HepG2 (cell line): ENCODE data around the gene THOC2. TPM values are rescaled to one million over a fixed set of nuclear protein-coding genes. Genes with fewer than 3 reads are reported as not detected.

Experiments used
- ATAC-seq: fragments of 200-7000 bp; cut with Tn5 transposase; 3 replicates; pipeline ENCODE4 v1.9.1; 2020; ENCODE audit warnings: mild to moderate bottlenecking, moderate library complexity
- BruUV-seq: library from RNA; stranded (reverse); fragments of 400-500 nt; replicated peaks from 2 replicates; lab custom pipeline; 2021; lab: Mats Ljungman, UMichigan
- CTCF ChIA-PET: fragments of 300-600 bp; formaldehyde crosslinking; extraction: SDS; loops from one replicate; lab custom pipeline; 2021; ENCODE audit warnings: low total read pairs, inconsistent platforms, low intra/inter-chr PET ratio; lab: Yijun Ruan, JAX
- POLR2A ChIA-PET: fragments of 350-600 bp; sonication (Branson Sonifier 250); formaldehyde crosslinking; loops from one replicate; lab custom pipeline; 2020; ENCODE audit warnings: antibody characterized with exemption, inconsistent platforms; lab: Yijun Ruan, JAX
- DNase-seq: peaks from one replicate; pipeline ENCODE4 v3.0.0-alpha.2; 2015; ENCODE audit warnings: low spot score
- FAIRE-seq: peaks from 3 replicates; lab custom pipeline; 2011; peaks lifted over from hg19 to GRCh38; lab: Jason Lieb, UNC
- H2AFZ ChIP-seq: one replicate; pipeline ENCODE4 v1.6.1; 2011; ENCODE audit warnings: low read length, inconsistent platforms
- H3K27ac ChIP-seq: fragments of 300-600 bp; 3 replicates; pipeline ENCODE4 v1.8.0; 2011; ENCODE audit warnings: mixed run types, mild to moderate bottlenecking, mixed read lengths, low read length, inconsistent platforms; ENCODE audit not compliant: insufficient read depth; ENCODE audit errors: extremely low read length
- H3K27me3 ChIP-seq, 2 experiments: fragments of 200-600 bp in 1 of 2; 2 replicates in 1 of 2; 3 replicates in 1 of 2; pipeline versions ENCODE4 v1.6.0 to v1.8.0; 2011; ENCODE audit warnings: low read length in 2 of 2, mild to moderate bottlenecking in 2 of 2, moderate library complexity in 2 of 2, inconsistent platforms in 1 of 2; ENCODE audit not compliant: insufficient read depth in 2 of 2, control insufficient read depth in 1 of 2
- H3K36me3 ChIP-seq, 2 experiments: fragments of 200-600 bp in 1 of 2; replicated peaks in 1 of 2; 2 replicates in 1 of 2; 3 replicates in 1 of 2; pipeline versions ENCODE4 v1.5.1 to v1.8.0; 2011; ENCODE audit warnings: low read length in 2 of 2, inconsistent platforms in 1 of 2; ENCODE audit not compliant: insufficient read depth in 2 of 2, control insufficient read depth in 1 of 2
- H3K4me1 ChIP-seq: 2 replicates; pipeline ENCODE4 v1.5.1; 2012; ENCODE audit warnings: low read length, inconsistent platforms; ENCODE audit not compliant: insufficient read depth
- H3K4me2 ChIP-seq: 2 replicates; pipeline ENCODE4 v1.6.0; 2011; ENCODE audit warnings: low read depth, low read length, inconsistent platforms
- H3K4me3 ChIP-seq, 3 experiments: fragments of 200-600 bp in 1 of 3; sonication (generic), shearing (Covaris generic) in 1 of 3; replicated peaks in 1 of 3; 2 replicates each; pipeline ENCODE4 v1.5.1; 2011 to 2016; ENCODE audit warnings: low read length in 3 of 3, inconsistent platforms in 2 of 3, low read depth in 2 of 3, mild to moderate bottlenecking in 2 of 3, control low read depth in 1 of 3, mixed read lengths in 1 of 3; ENCODE audit not compliant: insufficient read depth in 1 of 3
- H3K79me2 ChIP-seq: one replicate; pipeline ENCODE4 v1.6.1; 2011; ENCODE audit warnings: low read length, inconsistent platforms; ENCODE audit not compliant: insufficient read depth
- H3K9ac ChIP-seq: 2 replicates; pipeline ENCODE4 v1.6.0; 2011; ENCODE audit warnings: mild to moderate bottlenecking, low read depth, low read length, inconsistent platforms; ENCODE audit not compliant: insufficient read depth
- H3K9me3 ChIP-seq: 2 replicates; pipeline ENCODE4 v1.5.1; 2012; ENCODE audit warnings: mild to moderate bottlenecking, low read length
- H4K20me1 ChIP-seq: 2 replicates; pipeline ENCODE4 v1.6.0; 2011; ENCODE audit warnings: inconsistent platforms, mild to moderate bottlenecking, low read length, moderate library complexity; ENCODE audit not compliant: insufficient read depth
- ARHGAP35 ChIP-seq: sonication (generic); formaldehyde crosslinking; IDR thresholded peaks from 2 replicates; pipeline ENCODE4 v1.9.0; 2022; ENCODE audit warnings: mild to moderate bottlenecking, inconsistent platforms, moderate library complexity, missing genetic modification reagents, borderline replicate concordance
- DDIT3 ChIP-seq: sonication (generic); formaldehyde crosslinking; IDR thresholded peaks from 2 replicates; pipeline ENCODE4 v1.4.0; 2020; ENCODE audit warnings: mild to moderate bottlenecking, missing genetic modification reagents
- ELK4 ChIP-seq: sonication (generic); formaldehyde crosslinking; IDR thresholded peaks from 2 replicates; pipeline ENCODE4 v1.9.0; 2021; ENCODE audit warnings: missing genetic modification reagents, borderline replicate concordance
- HNF1A ChIP-seq, 2 experiments: sonication (generic) in 1 of 2; formaldehyde crosslinking in 1 of 2; IDR thresholded peaks; 2 replicates each; pipeline versions ENCODE4 v1.4.0 to v1.6.1; 2016 to 2020; ENCODE audit warnings: borderline replicate concordance in 1 of 2, low read depth in 1 of 2, mild to moderate bottlenecking in 1 of 2, missing genetic modification reagents in 1 of 2
- IRF1 ChIP-seq: sonication (generic); formaldehyde crosslinking; IDR thresholded peaks from 2 replicates; pipeline ENCODE4 v1.4.0; 2020; ENCODE audit warnings: low read depth, mild to moderate bottlenecking, missing genetic modification reagents
- KDM2A ChIP-seq: sonication (generic); formaldehyde crosslinking; IDR thresholded peaks from 2 replicates; pipeline ENCODE4 v1.4.0; 2020; ENCODE audit warnings: low read depth, missing genetic modification reagents, borderline replicate concordance
- MAFG ChIP-seq: sonication (generic); formaldehyde crosslinking; IDR thresholded peaks from 2 replicates; pipeline ENCODE4 v1.5.1; 2020; ENCODE audit warnings: mild to moderate bottlenecking, missing genetic modification reagents
- NFE2 ChIP-seq: sonication (generic); formaldehyde crosslinking; IDR thresholded peaks from 2 replicates; pipeline ENCODE4 v1.4.0; 2020; ENCODE audit warnings: missing genetic modification reagents
- RBM39 ChIP-seq: fragments of 200-400 bp; formaldehyde crosslinking; IDR thresholded peaks from one replicate; pipeline ENCODE4 v1.6.1; 2018; ENCODE audit warnings: antibody characterized with exemption, mild to moderate bottlenecking, low read depth, low read length; ENCODE audit not compliant: poor library complexity, severe bottlenecking
- SRF ChIP-seq: IDR thresholded peaks from 2 replicates; pipeline ENCODE4 v1.6.1; 2011; ENCODE audit warnings: mild to moderate bottlenecking, low read depth, low read length, moderate library complexity
- ZNF597 ChIP-seq: sonication (generic); formaldehyde crosslinking; IDR thresholded peaks from 2 replicates; pipeline ENCODE4 v1.5.0; 2020; ENCODE audit warnings: missing genetic modification reagents
- WGBS: methylation state at CpG from one replicate; pipeline ENCODE4 v1.1.6; 2017; ENCODE audit warnings: low lambda C conversion rate; 5-methylcytosine and 5-hydroxymethylcytosine counted together
- in situ Hi-C: cut with HindIII; loops from 2 replicates; pipeline ENCODE4 v1.10.0; 2017; ENCODE audit warnings: low pct_unique_long_range_greater_than_20kb; ENCODE audit not compliant: extremely low pct_ligation_motif_present
- intact Hi-C: fragments of 100-400 bp; cut with micrococcal nuclease; formaldehyde crosslinking; loops from one replicate; pipeline ENCODE4 v1.10.0; 2022; ENCODE audit not compliant: unreplicated experiment
- polyA plus RNA-seq, 8 experiments: library from polyadenylated mRNA; depleted of rRNA in 3 of 8; stranded (reverse) in 7 of 8; unstranded in 1 of 8; fragments of >200 nt; fragmentation: Illumina TruSeq in 4 of 8; extraction: Trizol in 4 of 8; gene quantifications; 2 replicates each; pipeline versions ENCODE4 v1.2.1 to v1.2.3, GENCODE V29; 2011 to 2016; ENCODE audit warnings: low read depth in 4 of 8, missing spikeins in 1 of 8, mixed read lengths in 1 of 8; ENCODE audit not compliant: insufficient read depth in 1 of 8
- total RNA-seq, 5 experiments: library from RNA; depleted of rRNA; stranded (reverse); fragments of >200 nt; fragmentation: Illumina TruSeq; extraction: Trizol; gene quantifications; 2 replicates each; pipeline ENCODE4 v1.2.3, GENCODE V29; 2016; ENCODE audit warnings: low read depth in 1 of 5

Gene THOC2
- total and polyA plus RNA-seq, 2 of the 13 experiments (the other 11 are each of a cell fraction or from before 2014, with no cell fraction given) = 87.1 to 101 TPM

- TF ChIP-seq HNF1A (IDR thresholded peaks at IDR 0.05; ENCODE audit: low read depth) = no peak
- TF ChIP-seq HNF1A (CRISPR knock-in tag; IDR thresholded peaks at IDR 0.05; ENCODE audit: borderline replicate concordance) = no peak
- no peak for TF ChIP-seq IRF1
- TF ChIP-seq DDIT3 = no peak
- TF ChIP-seq ARHGAP35 = no peak
Measured at GRCh38 chrX:123749643-123750042, 16.8 kb upstream of the THOC2 start (continued).

GRCh38 chrX:123745511-123745910, 12.7 kb upstream of the THOC2 start:
- ATAC-seq (no peak), FAIRE-seq (no peak), DNase-seq (no peak)
- H3K9me3 ChIP-seq = no peaks in the 10 kb centered on the region
- POLR2A ChIA-PET = no interaction called here
- no peak overlapping the region for H2AFZ ChIP-seq
- no peak overlapping the region for H3K9ac ChIP-seq
- H3K27ac ChIP-seq = no peak overlapping the region
- H4K20me1 ChIP-seq = no peaks in the 10 kb centered on the region
- 50% methylated on average over 2 of the region's 3 CpGs for WGBS
- no peaks in the 10 kb centered on the region for H3K79me2 ChIP-seq
- H3K4me1 ChIP-seq = peaks cover 19% of the 10 kb centered on the region
- H3K4me2 ChIP-seq = no peak overlapping the region
- no peaks in the 10 kb centered on the region for H3K36me3 ChIP-seq
- TF ChIP-seq RBM39 (no peak), KDM2A (CRISPR knock-in tag) (no peak), MAFG (CRISPR knock-in tag) (no peak), ZNF597 (CRISPR knock-in tag) (no peak), SRF (no peak), NFE2 (CRISPR knock-in tag) (no peak), ELK4 (no peak)
- no TSS peak for BruUV-seq
- CTCF ChIA-PET = no interaction called here
- intact Hi-C loops (no loop called here), in situ Hi-C loops (no loop called here)
- no peak overlapping the region for H3K4me3 ChIP-seq
- no peaks in the 10 kb centered on the region for H3K27me3 ChIP-seq
